ENCODE results near the gene LCN15.

GRCh38 chr9:136763649-136764035 lies 676 bp downstream of the LCN15 start:
- TF ChIP-seq PATZ1 (CRISPR knock-in tag; IDR thresholded peaks at IDR 0.05; ENCODE audit: borderline replicate concordance) (no peak), ZFP3 (CRISPR knock-in tag; IDR thresholded peaks at IDR 0.05) (no peak), POU6F1 (CRISPR knock-in tag; IDR thresholded peaks at IDR 0.05; ENCODE audit: borderline replicate concordance, low read depth) (no peak), ZFP30 (CRISPR knock-in tag; IDR thresholded peaks at IDR 0.05) (no peak), ZNF70 (CRISPR knock-in tag; IDR thresholded peaks at IDR 0.05) (no peak), OSR1 (CRISPR knock-in tag; IDR thresholded peaks at IDR 0.05) (no peak), RARB (CRISPR knock-in tag; IDR thresholded peaks at IDR 0.05) (no peak), ARNTL (CRISPR knock-in tag; IDR thresholded peaks at IDR 0.05; ENCODE audit: borderline replicate concordance, low read depth) (no peak), ISL1 (CRISPR knock-in tag; IDR thresholded peaks at IDR 0.05) (no peak), TCF4 (CRISPR knock-in tag; IDR thresholded peaks at IDR 0.05; ENCODE audit: borderline replicate concordance) (no peak), CREB5 (CRISPR knock-in tag; IDR thresholded peaks at IDR 0.05; ENCODE audit: low read depth) (no peak)

Data from SK-N-SH treated with all-trans-retinoic acid at 6 μM for 48 hours (cell line).